NCI-H524 treated with DMSO at 0.1 percent for 48 hours (cell line): ENCODE results near the gene SPATA22.
"Not testable (repeated sequence)": the region's sequence is repeated elsewhere in the genome, so short reads cannot be mapped to it uniquely, and the experiment has no call there.

Experiments
- DNase-seq: peaks from one replicate; lab custom pipeline; 2025; lab: John Stamatoyannopoulos, UW

The SPATA22 gene, protein sequence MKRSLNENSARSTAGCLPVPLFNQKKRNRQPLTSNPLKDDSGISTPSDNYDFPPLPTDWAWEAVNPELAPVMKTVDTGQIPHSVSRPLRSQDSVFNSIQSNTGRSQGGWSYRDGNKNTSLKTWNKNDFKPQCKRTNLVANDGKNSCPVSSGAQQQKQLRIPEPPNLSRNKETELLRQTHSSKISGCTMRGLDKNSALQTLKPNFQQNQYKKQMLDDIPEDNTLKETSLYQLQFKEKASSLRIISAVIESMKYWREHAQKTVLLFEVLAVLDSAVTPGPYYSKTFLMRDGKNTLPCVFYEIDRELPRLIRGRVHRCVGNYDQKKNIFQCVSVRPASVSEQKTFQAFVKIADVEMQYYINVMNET

DNA sequence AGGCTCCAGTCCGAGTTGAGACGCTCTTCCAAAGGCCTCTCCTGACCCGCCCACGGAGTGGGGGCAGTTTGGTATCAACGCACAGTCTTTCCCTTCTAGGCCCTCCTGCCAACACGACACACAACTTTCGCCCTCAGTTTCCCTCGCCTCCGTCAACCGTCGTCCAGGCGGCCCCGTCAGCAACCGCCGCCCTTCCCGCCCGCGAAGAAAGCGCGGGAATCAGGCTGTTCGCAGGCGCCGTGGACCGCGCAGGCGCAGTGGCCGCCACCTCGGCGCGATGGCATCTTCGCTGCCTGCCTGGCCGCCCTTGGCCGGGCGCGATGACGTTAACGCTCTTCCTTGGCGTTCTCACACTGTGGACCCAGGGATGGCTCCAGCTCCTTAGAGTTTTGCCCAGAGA, at the start of gene SPATA22:
TSS of gene SPATA22 (minus strand) at position 221 of the 400 bp plus-strand sequence. CDS start 2,494 bp downstream, outside the sequence.
- no peak for DNase-seq

DNA sequence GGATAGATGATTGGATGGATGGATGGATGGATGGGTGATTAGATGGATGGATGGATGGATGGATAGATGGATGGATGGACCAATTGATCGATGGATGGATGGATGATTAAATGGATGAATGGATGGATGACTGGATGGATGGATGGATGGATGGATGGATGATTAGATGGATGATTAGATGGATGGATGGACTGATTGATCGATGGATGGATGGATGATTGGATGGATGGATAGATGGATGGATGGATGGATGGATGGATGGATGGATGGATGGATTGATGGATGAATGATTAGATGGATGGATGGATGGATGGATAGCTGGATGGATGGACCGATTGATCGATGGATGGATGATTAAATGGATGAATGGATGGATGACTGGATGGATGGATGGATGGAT, 47.9 kb upstream of the SPATA22 start:
- not testable (repeated sequence) for DNase-seq

DNA sequence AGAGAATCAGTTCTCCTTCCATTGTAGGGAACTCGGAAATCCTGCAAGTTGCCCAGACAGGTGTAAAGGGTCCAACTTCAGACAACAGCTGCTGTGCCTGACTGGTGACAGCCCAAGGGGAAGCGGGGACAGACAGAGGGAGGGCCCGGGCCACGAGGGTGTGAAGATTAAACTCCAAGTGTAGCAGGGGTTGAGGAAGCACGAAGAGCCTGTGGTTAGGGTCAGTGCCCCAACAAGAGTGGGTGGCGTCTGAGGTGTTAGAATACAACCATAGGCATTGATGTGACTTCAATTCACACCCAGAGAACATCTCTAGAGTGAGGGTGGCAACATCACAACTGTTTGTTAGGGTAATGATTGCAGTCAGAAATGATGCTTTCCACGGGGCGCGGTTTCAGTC, 43.3 kb upstream of the SPATA22 start:
- no peak for DNase-seq

- DNase-seq = not testable (repeated sequence)
Observed at GRCh38 chr17:3514167-3514566, 42.5 kb upstream of the SPATA22 start.

GRCh38 chr17:3513305-3514035, 41.9 kb upstream of the SPATA22 start:
- no peak for DNase-seq

DNA sequence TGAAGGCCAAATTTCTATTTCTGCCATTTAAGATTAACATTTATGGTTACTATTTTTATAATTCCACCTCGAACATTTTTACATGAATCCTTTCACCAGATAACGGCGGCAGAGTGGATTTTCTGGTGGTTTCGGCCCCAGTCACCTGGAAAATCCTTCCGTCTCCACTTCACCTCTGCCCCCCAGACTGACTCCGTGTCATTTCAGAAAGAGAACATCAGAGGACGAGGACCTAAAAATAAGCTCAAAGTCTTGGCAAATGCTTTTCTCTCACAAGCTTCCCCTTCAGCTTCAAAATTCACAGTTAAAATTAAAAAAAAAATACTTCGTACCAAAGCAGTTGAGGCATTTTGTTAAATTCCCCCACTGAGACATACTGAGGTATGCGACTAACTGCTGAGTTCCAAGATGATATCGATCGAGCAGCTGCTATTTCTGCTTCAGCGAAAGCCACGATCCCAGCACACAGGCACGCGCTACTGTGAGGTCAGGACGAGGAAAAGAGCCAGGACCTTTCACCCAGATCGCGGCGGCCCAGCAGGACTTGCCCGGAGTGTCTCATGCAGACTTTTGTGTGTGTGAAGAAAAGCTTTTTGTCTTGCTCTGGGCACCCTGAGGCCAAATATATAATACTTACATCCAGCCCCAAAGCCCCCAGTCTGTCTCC, 41.0 kb upstream of the SPATA22 start:
- DNase-seq = no peak

DNA sequence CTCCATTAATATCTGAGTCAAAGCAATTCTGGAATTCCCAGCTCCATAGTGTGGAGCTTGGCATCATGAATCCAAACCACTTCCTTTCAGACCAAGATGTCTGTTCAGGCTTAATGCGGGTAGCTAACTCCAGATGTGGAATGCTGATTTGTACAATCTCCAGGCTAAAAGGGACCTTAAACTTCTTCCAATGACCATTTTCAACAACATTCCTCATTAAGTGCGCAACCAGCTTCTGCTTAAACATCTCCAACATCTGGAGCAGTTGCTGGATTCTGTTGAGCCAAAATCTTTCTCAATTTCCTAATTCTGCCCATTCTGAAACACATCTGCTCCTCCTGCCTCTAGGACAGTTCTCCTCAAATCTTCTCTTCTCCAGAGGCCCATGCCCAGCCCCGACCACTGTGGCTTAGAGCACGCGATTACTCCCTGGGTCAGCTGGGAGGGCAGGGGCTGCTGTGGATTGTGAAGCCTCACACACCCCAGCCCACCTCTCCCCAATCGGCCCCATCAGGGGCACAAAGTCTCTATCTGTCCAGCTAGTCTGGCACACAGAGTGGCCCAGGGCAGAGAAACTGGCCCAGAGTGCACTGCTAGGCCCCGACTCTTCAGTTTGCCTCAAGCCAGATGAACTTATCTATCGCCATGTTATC, 40.4 kb upstream of the SPATA22 start:
- DNase-seq = no peak

DNA sequence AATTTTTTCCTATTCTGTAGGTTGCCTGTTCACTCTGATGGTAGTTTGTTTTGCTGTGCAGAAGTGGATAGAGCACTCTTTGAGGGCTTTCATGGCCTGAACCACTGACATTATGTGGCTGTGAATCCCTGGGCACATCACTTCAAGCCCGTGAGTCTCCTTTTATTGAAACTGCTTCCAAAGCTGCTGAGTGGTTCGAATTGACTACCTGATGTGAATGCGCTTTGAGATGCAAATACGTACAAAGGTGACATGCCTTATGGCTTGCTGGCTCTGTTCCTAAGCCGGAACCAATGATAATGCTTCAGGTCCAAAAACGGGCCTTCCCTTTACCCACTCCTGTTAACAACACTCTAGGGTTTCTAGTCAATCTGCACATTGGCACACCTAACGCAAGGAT, 38.5 kb upstream of the SPATA22 start:
- DNase-seq = no peak

DNA sequence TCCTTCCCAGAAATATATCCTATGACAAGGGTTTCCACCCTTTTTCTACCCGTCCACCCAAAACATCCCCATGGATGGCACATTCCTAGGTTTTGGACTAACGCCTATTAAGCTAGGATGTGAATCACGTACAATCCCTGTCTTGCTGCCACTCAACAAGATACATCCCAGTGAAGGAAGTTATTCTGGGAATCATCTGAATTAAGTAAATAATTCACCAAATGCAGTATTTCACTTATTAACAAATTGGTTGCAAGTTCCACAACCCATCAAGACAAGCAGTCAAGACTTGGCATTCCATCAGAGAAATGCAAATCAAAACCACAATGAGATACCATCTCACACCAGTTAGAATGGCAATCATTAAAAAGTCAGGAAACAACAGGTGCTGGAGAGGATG, 36.2 kb upstream of the SPATA22 start:
- DNase-seq = no peak

- DNase-seq = no peak
Observed at GRCh38 chr17:3507071-3507470, 35.5 kb upstream of the SPATA22 start.

DNA sequence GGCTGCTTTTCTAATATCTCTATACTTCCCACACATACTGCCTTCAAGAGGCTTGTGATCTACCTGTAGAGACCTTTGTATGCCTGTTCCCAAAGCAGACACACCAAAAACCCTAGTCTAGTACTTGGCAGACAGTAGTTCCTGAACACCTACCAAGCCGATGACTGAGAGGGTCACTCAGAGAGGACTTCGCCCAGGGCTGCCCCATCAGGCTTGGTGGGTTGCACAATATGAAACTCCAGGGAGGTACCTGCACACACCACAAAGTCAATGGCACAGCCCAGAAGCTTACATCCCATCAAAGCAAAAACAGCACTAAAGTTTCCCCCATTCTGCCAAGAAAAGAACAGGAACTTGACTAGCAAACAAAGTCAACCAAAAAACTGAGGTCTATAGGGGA, 34.4 kb upstream of the SPATA22 start:
- no peak for DNase-seq

- no peak for DNase-seq
Observed at GRCh38 chr17:3505008-3505407, 33.4 kb upstream of the SPATA22 start.

DNA sequence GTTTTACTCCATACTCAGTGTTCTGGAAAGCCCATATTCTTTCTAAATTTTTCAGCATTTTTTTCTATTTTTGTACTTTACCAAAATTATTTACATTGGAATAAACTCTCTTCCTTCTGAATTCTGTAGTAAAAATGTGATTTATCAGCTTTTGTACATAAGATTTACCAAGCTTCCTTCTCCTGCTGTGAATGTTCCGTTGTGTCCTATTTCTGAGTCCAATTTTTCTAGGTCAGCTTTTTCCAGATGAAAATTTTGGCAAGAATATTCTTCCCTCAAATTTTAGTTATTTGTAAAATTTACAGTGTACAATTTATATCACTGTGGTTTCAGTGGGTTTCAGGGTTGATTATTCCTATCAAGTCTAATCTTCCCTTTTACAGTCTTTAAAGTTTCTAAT, 31.7 kb upstream of the SPATA22 start:
- DNase-seq = no peak

GRCh38 chr17:3502466-3502865, 30.8 kb upstream of the SPATA22 start:
- no peak for DNase-seq

- no peak for DNase-seq
Observed at GRCh38 chr17:3501344-3501743, 29.7 kb upstream of the SPATA22 start.

- no peak for DNase-seq
Observed at GRCh38 chr17:3497101-3497500, 25.5 kb upstream of the SPATA22 start.

GRCh38 chr17:3485481-3486068, 14.0 kb upstream of the SPATA22 start:
- no peak for DNase-seq

DNA sequence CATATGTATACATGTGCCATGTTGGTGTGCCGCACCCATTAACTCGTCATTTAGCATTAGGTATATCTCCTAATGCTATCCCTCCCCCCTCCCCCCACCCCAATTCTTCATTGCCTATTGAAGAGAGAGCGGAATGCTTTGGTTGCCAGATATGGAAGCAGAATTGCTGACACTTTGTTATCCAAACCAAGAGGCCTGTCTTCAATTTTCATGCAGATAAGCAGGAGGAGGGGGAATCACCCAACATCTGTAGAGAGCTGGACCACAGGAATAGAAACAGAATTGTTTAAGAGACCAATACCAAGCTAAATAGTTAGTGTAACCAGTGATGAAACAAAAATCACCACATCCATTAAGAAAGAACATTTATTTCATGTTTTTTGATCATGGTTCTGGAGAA, 11.2 kb upstream of the SPATA22 start:
- DNase-seq = no peak

- DNase-seq = no peak
Observed at GRCh38 chr17:3479988-3480387, 8.4 kb upstream of the SPATA22 start.

GRCh38 chr17:3475812-3476610, 4.4 kb upstream of the SPATA22 start, which contains the start of gene ASPA:
TSS of gene ASPA (plus strand) at chr17:3475997. CDS start at chr17:3476160, 163 bp downstream.
- DNase-seq = no peak

DNA sequence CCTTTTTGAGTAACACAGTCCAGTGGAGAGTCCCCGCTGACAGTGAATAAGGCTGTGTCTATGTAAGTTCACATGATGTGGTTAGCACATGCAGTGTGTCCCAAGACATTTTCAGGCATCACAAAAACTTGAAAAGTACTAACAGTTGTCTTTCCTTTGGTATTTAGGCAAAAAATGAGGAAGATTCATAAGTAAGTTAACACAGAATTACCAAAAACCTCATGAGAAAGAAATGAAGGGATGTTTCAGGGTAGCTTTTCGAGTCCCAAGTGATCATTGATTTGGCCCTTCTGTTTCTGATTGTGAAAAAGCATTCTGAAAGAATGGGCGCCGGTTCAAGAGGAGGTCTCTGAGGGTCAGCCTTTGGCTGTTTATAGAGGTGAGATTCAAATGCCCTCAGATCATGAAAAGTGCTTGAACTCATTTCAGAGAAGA, 3.6 kb upstream of the SPATA22 start:
- no peak for DNase-seq
